ENCODE results near the gene NPPB.

DNA sequence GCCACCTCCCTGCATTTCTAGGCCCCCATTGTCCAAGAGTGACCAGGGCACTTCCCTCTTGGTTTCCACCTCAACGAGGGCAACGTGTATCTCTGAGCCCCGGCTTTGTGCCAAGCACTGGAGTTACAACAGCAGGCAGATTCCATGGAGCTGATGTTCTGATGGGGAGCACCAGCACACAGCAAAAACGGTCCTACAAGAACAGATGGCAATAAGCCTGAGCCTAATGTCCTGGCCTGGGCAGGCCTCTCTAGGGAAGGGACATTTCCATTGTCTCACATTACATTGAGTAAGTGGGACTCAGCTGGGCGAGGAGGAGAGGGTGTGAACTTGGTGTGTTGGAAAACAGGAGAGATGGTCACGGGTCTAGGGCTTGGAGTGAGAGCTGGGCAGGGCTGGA lies 27.2 kb upstream of the NPPB start:
- TF ChIP-seq POLR2AphosphoS5 (IDR thresholded peaks at IDR 0.05; ENCODE audit: low read depth, low read length) (no peak), POLR2A (IDR thresholded peaks at IDR 0.05; ENCODE audit: low read depth, low read length) (no peak), TAF1 (IDR thresholded peaks at IDR 0.05; ENCODE audit: borderline replicate concordance, low read depth, low read length) (no peak)

All from GM12892 (cell line).